ENCODE measurements around the gene PLPP3.

Gene PLPP3

DNA sequence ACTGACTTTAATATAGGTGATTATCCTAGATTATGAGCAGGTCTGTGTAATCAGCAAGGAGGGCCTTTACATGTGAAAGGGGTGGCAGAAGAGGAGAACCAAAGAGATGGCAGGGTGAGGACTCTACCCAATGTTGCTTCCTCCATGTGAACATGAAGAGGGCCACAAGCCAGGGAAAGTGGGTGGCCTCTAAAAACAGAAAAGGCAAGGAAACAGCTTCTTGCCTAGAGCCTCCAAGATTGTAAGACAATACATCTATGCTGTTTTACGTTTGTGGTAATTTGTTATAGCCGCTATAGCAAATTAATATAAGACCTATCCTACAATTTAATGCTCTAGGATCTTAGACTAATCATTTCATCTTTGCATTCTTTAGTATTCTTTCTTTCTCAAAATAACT is 85.5 kb downstream of the PLPP3 start:
- DNase-seq, result no peak

GRCh38 chr1:56491441-56491840 is 87.9 kb downstream of the PLPP3 start:
- DNase-seq, result no peak

DNA sequence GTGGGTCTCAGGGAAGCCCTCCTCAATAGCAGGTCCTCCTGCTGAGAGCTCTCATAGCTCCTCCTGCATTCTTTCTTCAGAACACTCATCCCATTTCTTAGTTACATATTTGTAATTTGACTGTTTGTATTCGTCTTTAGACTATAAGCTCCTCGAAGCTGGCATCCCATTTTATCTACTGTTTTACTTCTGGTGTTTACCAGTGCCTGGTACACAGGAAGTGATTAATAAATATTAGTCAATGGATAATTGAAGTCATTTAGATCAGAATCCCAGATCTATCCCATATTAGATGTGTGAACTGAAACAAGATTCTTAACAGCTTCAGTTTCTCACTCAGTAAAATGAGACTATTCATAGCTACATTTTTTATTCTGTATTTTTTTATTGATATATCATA is 88.7 kb downstream of the PLPP3 start:
- no peak for DNase-seq

GRCh38 chr1:56489695-56490094 is 89.7 kb downstream of the PLPP3 start:
- DNase-seq, result no peak

GRCh38 chr1:56484695-56485094 is 94.7 kb downstream of the PLPP3 start:
- DNase-seq, result no peak

DNA sequence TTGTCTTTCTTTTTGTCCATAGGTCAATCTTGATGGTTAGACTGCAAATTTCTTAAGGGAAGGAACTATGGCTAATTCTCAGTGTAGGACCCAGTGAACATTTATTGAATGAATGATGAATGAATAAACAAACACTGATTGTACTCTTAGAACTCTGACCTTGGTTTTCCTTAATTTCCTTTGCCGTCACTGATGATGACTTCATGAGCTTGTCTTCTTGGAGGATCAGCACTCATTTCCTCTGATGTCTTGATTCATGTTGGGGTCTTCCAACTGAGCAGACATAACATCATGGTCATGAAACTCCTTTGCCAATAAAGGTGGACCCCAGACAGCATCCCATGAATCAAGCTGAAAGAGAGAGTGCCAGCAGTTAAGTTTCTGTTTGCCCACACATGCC is 96.3 kb downstream of the PLPP3 start:
- DNase-seq, result no peak

DNA sequence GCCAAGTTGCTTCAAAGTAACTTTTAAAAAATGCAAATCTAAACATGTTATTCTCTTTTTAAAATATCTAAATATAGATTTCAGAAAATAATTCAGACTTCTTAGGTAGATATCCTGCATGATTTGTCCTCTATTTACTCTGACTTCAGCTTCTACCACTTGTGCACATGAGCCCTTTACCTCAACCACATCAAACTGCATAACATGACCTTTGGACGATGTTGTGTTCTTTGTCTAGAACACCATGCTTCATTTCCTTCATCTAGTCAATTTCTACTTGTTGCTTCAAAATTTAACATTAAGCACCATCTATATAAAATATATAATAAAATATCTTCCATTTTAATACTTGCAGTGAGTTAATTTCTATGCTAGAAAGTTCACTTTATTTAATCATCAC is 96.9 kb downstream of the PLPP3 start:
- DNase-seq, result no peak

GRCh38 chr1:56481140-56481694 is 98.1 kb downstream of the PLPP3 start:
- no peak for DNase-seq

DNA sequence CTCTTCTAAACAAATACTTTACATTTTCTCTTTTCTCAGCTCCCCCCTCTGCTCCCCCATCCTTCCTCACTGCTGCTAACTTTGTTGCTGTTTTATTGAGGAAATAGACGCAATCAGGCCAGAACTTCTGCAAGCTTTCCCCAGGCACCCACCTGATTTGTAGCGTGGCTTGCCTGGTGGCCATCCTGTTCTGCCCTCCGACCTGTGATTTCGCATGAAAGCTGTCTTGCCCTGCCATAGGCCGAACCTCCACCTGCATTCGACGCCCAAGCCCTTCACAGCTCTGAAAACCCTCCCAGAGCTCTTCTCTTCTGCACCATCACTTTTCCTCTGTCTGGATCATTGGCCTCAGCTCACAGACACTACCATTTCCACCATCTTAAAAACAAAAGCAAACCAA is 100.6 kb downstream of the PLPP3 start:
- no peak for DNase-seq

- no peak for DNase-seq
Observed at GRCh38 chr1:56477164-56478111, 101.9 kb downstream of the PLPP3 start.

DNA sequence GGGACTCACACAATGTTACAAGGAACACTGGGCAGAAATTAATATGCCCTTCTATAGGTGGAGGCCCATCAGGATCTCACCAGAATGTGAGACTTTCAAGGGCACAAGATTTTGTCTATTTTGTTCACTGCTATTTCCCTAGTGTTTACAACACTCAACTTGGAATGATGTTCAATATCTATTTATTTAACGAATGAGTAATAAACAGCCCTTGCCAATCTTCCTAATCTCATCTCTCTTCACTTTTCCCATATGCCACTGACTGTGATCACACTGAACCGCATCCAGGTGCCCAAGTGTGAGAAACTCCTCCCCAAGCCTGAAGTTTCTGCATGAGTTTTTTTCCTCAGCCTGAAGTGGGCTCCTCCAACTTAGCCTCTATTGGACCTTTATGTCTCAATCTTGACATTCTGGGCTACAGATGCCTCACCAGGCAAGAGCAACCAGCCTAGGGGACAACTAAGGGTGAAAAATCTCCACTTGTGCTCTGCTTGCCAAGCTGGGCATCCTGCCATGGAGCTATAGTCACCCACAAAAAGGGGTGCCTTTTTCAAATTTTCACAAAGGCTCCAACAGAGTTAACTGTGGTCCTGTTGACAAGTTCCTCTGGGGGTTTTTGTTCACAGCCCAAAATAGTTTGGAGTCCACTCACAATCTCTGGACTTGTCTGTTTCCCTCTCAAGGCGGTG is 105.6 kb downstream of the PLPP3 start:
- no peak for DNase-seq

GRCh38 chr1:56472860-56473259 is 106.5 kb downstream of the PLPP3 start:
- DNase-seq, result no peak

DNA sequence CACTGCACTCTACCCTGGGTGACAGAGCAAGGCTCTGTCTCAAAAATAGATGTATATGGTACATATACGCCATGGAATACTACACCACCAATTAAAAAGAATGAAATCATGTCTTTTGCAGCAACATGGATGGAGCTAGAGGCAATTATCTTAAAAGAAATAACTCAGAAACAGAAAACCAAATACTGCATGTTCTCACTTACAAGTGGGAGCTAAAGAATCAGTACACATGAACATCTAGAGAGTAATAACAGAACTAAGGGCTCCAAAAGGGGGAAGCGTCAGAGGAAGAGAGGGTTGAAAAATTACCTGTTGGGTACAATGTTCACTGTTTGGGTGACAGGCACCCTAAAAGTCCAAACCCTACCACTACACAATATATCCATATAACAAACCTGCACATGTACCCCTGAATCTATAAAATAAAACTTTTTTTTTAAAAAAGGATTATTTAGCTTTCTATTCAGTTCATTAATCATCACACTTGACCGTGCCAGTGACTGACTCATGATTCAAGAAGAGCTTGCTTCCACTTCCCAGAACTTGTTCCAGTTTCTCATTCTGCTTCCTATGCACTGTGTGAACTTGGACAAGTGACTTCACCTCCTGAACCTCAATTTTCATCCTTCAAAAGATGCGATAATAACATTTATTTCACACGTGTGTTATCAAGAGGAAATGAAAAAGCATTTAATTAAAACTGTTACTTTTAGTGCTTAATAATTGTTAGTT is 109.6 kb downstream of the PLPP3 start:
- no peak for DNase-seq

- no peak for DNase-seq
Observed at GRCh38 chr1:56468518-56468917, 110.8 kb downstream of the PLPP3 start.

GRCh38 chr1:56466538-56466937 is 112.8 kb downstream of the PLPP3 start:
- no peak for DNase-seq

- DNase-seq, result no peak
Observed at GRCh38 chr1:56464294-56464693, 115.1 kb downstream of the PLPP3 start.

- no peak for DNase-seq
Observed at GRCh38 chr1:56463376-56463775, 116.0 kb downstream of the PLPP3 start.

DNA sequence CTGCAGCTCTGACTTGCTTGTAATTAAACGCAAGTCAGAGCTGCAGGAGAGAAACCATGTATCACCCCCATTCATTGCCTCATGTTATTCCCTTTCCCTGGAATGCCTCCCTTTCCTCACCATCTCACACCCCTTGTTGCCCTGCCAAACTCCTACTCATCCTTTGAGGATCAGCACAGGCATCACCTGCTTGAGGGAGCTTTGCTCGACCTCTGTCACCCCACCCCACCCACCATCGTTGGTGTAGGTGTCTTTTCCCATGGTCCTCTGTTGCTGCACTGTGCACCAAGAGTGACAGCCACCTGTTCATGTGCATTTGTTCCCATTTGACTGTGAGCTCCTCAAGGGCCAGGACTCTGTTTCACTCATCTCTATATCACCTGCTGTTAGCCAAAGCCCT is 117.2 kb downstream of the PLPP3 start:
- DNase-seq, result no peak

- no peak for DNase-seq
Observed at GRCh38 chr1:56461158-56462127, 117.9 kb downstream of the PLPP3 start.

GRCh38 chr1:56459260-56459659 is 120.1 kb downstream of the PLPP3 start:
- no peak for DNase-seq

GRCh38 chr1:56457756-56458375 is 121.5 kb downstream of the PLPP3 start:
- no peak for DNase-seq
